Smooth muscle cell (in vitro differentiated cells): ENCODE measurements around the gene KRTAP4-3. TPM values are rescaled to one million over a fixed set of nuclear protein-coding genes. Genes with fewer than 3 reads are reported as not detected.
A peak's percentile ranks its signal among the peaks of the same experiment; 100 is the strongest.

Experiments used
- DNase-seq: peaks from one replicate; lab custom pipeline; 2025; ENCODE audit not compliant: unreplicated experiment; lab: John Stamatoyannopoulos, UW
- H2AFZ ChIP-seq: fragments of 200-600 bp; sonication (generic); 2 replicates; pipeline ENCODE4 v1.6.0; 2016; ENCODE audit warnings: antibody characterized with exemption, low read depth, mild to moderate bottlenecking
- H3F3A ChIP-seq: fragments of 200-600 bp; sonication (generic); 2 replicates; pipeline ENCODE4 v1.6.0; 2017; ENCODE audit warnings: antibody characterized with exemption, low read depth
- H3K27ac ChIP-seq: fragments of 200-600 bp; sonication (generic); 2 replicates; pipeline ENCODE4 v1.5.1; 2016; ENCODE audit warnings: low read depth, mild to moderate bottlenecking
- H3K27me3 ChIP-seq: fragments of 200-600 bp; sonication (generic); 2 replicates; pipeline ENCODE4 v1.6.1; 2016; ENCODE audit warnings: low read depth, mild to moderate bottlenecking
- H3K36me3 ChIP-seq: fragments of 200-600 bp; sonication (generic); 2 replicates; pipeline ENCODE4 v1.5.1; 2016; ENCODE audit warnings: low read depth
- H3K4me1 ChIP-seq: fragments of 200-600 bp; sonication (generic); 2 replicates; pipeline ENCODE4 v1.5.1; 2016; ENCODE audit warnings: low read depth
- H3K4me2 ChIP-seq: fragments of 200-600 bp; sonication (generic); 2 replicates; pipeline ENCODE4 v1.6.0; 2016; ENCODE audit warnings: mild to moderate bottlenecking
- H3K4me3 ChIP-seq: fragments of 200-600 bp; sonication (generic); 2 replicates; pipeline ENCODE4 v1.5.1; 2016; ENCODE audit warnings: mild to moderate bottlenecking
- H3K79me2 ChIP-seq: fragments of 200-600 bp; sonication (generic); 2 replicates; pipeline ENCODE4 v1.6.0; 2016; ENCODE audit warnings: low read depth, mild to moderate bottlenecking
- H3K9ac ChIP-seq: fragments of 200-600 bp; sonication (generic); 2 replicates; pipeline ENCODE4 v1.6.0; 2016; ENCODE audit warnings: low read depth
- H3K9me3 ChIP-seq: fragments of 200-600 bp; sonication (generic); replicated peaks from 2 replicates; pipeline ENCODE4 v1.5.1; 2016; ENCODE audit warnings: low read depth
- H4K20me1 ChIP-seq: fragments of 200-600 bp; sonication (generic); 2 replicates; pipeline ENCODE4 v1.6.0; 2016; ENCODE audit warnings: low read depth
- WGBS: methylation state at CpG from one replicate; pipeline ENCODE4 v1.1.7; 2016; ENCODE audit warnings: low lambda C conversion rate; 5-methylcytosine and 5-hydroxymethylcytosine counted together
- polyA plus RNA-seq: library from polyadenylated mRNA; unstranded; fragments of >200 nt; fragmentation: Nextera tagmentation; extraction: Ambion mirVana; gene quantifications from 2 replicates; pipeline ENCODE4 v1.2.1, GENCODE V29; 2016
- total RNA-seq: library from RNA; depleted of rRNA; stranded (reverse); fragments of >200 nt; gene quantifications from 2 replicates; pipeline ENCODE4 v1.2.3, GENCODE V29; 2014
- TF ChIP-seq, protein P1 (sequence below): fragments of 200-600 bp; sonication (generic); IDR thresholded peaks from 2 replicates; pipeline ENCODE4 v1.5.1; 2017; ENCODE audit warnings: borderline replicate concordance, mild to moderate bottlenecking, antibody characterized with exemption; ENCODE audit not compliant: insufficient read depth, poor library complexity, severe bottlenecking

The KRTAP4-3 gene
- total and polyA plus RNA-seq, 2 experiments from 2014 or later: not detected

DNA sequence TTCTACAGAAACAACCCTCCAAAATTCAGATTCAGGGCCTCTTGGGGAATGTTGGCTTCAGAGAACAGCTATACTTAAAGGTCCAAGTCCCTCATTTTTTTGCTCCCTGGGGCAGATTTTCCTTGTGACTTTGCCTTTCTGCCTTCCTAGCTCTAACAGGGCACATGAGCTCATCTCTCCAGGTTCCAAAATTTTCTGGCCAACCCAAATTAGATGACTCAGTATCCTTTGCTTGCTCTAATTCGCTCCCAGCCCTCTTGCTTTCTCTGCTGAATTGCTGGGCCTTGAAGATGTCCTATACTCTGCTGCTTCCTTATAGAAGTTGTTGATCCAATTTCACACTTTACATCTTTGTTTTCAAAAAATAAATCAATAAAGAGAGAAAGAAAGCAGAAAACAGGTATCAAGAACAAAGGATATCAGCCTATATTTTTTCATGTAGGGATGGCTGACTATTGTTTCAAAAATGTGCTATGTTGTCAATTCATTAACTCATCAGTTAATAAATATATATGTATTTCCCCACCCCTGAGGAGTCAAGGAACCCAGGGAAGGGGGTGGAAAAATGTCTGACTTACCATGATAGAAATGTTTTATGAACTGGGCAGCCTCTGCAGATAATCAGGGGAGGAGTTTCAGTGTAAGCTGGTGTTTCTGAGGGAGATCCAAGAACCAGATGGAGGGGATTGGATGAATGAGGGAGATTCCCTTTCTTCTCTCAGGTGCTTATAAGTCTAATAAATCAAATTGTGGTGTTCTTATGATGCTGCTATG lies 11.0 kb upstream of the KRTAP4-3 start:
- H3K4me2 ChIP-seq: no peak overlapping the region
- no peak overlapping the region for H3K4me3 ChIP-seq
- TF ChIP-seq, protein P1, sequence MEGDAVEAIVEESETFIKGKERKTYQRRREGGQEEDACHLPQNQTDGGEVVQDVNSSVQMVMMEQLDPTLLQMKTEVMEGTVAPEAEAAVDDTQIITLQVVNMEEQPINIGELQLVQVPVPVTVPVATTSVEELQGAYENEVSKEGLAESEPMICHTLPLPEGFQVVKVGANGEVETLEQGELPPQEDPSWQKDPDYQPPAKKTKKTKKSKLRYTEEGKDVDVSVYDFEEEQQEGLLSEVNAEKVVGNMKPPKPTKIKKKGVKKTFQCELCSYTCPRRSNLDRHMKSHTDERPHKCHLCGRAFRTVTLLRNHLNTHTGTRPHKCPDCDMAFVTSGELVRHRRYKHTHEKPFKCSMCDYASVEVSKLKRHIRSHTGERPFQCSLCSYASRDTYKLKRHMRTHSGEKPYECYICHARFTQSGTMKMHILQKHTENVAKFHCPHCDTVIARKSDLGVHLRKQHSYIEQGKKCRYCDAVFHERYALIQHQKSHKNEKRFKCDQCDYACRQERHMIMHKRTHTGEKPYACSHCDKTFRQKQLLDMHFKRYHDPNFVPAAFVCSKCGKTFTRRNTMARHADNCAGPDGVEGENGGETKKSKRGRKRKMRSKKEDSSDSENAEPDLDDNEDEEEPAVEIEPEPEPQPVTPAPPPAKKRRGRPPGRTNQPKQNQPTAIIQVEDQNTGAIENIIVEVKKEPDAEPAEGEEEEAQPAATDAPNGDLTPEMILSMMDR: no peak
- no peaks in the 10 kb centered on the region for H3K4me1 ChIP-seq
- no peaks in the 10 kb centered on the region for H3F3A ChIP-seq
- WGBS: 92% methylated on average over 1 of the region's 1 CpG
- no peak overlapping the region for H3K9ac ChIP-seq
- no peaks in the 10 kb centered on the region for H3K9me3 ChIP-seq
- no peak for DNase-seq
- H3K79me2 ChIP-seq: no peaks in the 10 kb centered on the region
- H3K27me3 ChIP-seq: no peaks in the 10 kb centered on the region
- no peak overlapping the region for H2AFZ ChIP-seq
- H4K20me1 ChIP-seq: no peaks in the 10 kb centered on the region
- H3K36me3 ChIP-seq: no peaks in the 10 kb centered on the region
- H3K27ac ChIP-seq: peak overlapping the region; percentile 16

DNA sequence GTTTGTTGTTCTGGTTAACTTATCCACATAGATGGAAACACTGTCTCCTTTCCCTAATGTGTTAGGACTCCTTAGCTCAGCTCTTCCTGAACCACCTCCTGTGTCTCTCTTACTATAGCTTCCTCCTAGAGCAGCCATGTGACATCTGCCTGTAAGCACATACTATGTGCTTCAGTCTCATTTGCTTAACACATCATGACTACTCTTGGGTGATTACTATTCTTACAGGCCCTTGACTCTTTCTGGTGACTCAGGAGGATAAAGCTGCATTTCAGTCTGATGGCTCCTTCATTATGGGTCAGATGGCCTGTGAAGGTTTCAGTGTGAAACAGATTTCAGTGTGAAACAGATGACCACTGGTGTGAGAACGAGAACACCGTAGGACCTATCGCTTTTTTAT lies 10.3 kb upstream of the KRTAP4-3 start:
- Histone ChIP-seq H3F3A (no peaks in the 10 kb centered on the region), H3K27me3 (no peaks in the 10 kb centered on the region), H3K9ac (no peak overlapping the region), H3K4me3 (no peak overlapping the region), H3K4me2 (no peak overlapping the region), H4K20me1 (no peaks in the 10 kb centered on the region), H3K27ac (peak overlapping the region; percentile 16), H3K9me3 (no peaks in the 10 kb centered on the region), H2AFZ (no peak overlapping the region), H3K36me3 (no peaks in the 10 kb centered on the region), H3K4me1 (no peaks in the 10 kb centered on the region), H3K79me2 (no peaks in the 10 kb centered on the region)
- 98% methylated on average over 3 of the region's 3 CpGs for WGBS
- no peak for DNase-seq
- TF ChIP-seq, protein P1: no peak

DNA sequence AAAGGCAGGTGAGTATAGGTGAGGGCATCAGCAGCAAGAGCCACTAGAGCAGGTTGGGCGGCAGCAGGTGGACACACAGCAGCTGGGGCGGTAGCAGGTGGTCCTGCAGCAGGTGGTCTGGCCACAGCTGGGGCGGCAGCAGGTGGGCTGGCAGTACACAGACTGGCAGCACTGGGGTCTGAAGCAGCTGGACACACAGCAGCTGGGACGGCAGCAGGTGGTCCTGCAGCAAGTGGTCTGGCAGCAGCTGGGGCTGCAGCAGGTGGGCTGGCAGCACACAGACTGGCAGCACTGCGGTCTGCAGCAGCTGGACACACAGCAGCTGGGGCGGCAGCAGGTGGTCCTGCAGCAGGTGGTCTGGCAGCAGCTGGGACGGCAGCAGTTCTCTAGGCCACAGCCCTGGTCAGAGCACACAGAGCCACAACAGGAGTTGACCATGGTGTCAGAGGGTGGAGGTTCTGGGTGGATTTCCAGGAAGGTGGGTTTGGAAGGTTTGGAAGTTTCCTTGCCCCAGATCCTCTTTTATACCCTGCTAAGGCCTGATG lies 9.8 kb upstream of the KRTAP4-3 start, which contains the start of gene KRTAP4-2:
Gene KRTAP4-2 (minus strand): TSS at position 495 of the 545 bp plus-strand sequence. CDS start 57 bp downstream, at position 438.
- Histone ChIP-seq H3K36me3 (no peaks in the 10 kb centered on the region), H3F3A (no peaks in the 10 kb centered on the region), H3K79me2 (no peaks in the 10 kb centered on the region), H3K4me2 (no peak within 1 kb of the TSS), H2AFZ (no peak within 1 kb of the TSS), H3K27me3 (no peaks in the 10 kb centered on the region), H3K27ac (peak within 1 kb of the TSS; percentile 16), H3K4me3 (no peak within 1 kb of the TSS), H4K20me1 (no peaks in the 10 kb centered on the region), H3K9me3 (no peaks in the 10 kb centered on the region), H3K4me1 (no peaks in the 10 kb centered on the region), H3K9ac (no peak within 1 kb of the TSS)
- WGBS: 98% methylated on average over 7 of the region's 7 CpGs
- no peak for DNase-seq
- TF ChIP-seq, protein P1: no peak
